OCI-LY1 (cell line): Measurements from ENCODE around the gene SFT2D3.

Experiments used
- CTCF ChIP-seq: fragments of 200-600 bp; sonication (generic), shearing (Covaris generic); IDR thresholded peaks from 2 replicates; pipeline ENCODE4 v1.5.1; 2017; ENCODE audit warnings: mild to moderate bottlenecking, antibody characterized with exemption, low read length, moderate library complexity, mixed read lengths
- EZH2 ChIP-seq: fragments of 200-600 bp; sonication (generic), shearing (Covaris generic); IDR thresholded peaks from 2 replicates; pipeline ENCODE4 v1.8.0; 2017; ENCODE audit warnings: borderline replicate concordance, mixed run types, mild to moderate bottlenecking, antibody characterized with exemption, low read length, moderate library complexity, mixed read lengths

- TF ChIP-seq CTCF (no peak), EZH2 (no peak)
Observed at GRCh38 chr2:127674241-127675209, 26.8 kb upstream of the SFT2D3 start.
